Measurements from ENCODE around the gene MB.

Gene MB

GRCh38 chr22:35586771-35587170 is 30.4 kb downstream of the MB start:
- no peaks in the 10 kb centered on the region for H3K79me2 ChIP-seq (ENCODE audit: insufficient read depth, low read depth)

GRCh38 chr22:35582861-35583670 is 34.1 kb downstream of the MB start:
- Histone ChIP-seq H3K36me3 (ENCODE audit: insufficient read depth) (no peaks in the 10 kb centered on the region), H3K27ac (no peak overlapping the region), H3K79me2 (ENCODE audit: insufficient read depth, low read depth) (no peaks in the 10 kb centered on the region), H3K9ac (no peak overlapping the region), H4K20me1 (ENCODE audit: insufficient read depth) (no peaks in the 10 kb centered on the region), H3K4me1 (ENCODE audit: low read depth, poor library complexity, severe bottlenecking) (no peaks in the 10 kb centered on the region), H2AFZ (ENCODE audit: low read depth) (no peak overlapping the region), H3K4me2 (no peak overlapping the region), H3K27me3 (ENCODE audit: insufficient read depth, low read depth) (no peaks in the 10 kb centered on the region; the same call in 1 of the 2 replicates), H3K4me3 (IDR thresholded peaks at IDR 0.05; ENCODE audit: insufficient read depth, low read depth, low read length) (no peak overlapping the region)
- TF ChIP-seq CTCF (conservative IDR thresholded peaks at IDR 0.05; ENCODE audit: low read depth, low read length), result peak; percentile 91

More at GRCh38 chr22:35586771-35587170, 30.4 kb downstream of the MB start:
- H4K20me1 ChIP-seq (ENCODE audit: insufficient read depth), result no peaks in the 10 kb centered on the region
- H3K27ac ChIP-seq, result no peak overlapping the region
- no peak overlapping the region for H3K4me2 ChIP-seq
- TF ChIP-seq CTCF (conservative IDR thresholded peaks at IDR 0.05; ENCODE audit: low read depth, low read length), result no peak
- H3K27me3 ChIP-seq (ENCODE audit: insufficient read depth, low read depth), result peaks cover 2% of the 10 kb centered on the region; the same call in 1 of the 2 replicates
- no peak overlapping the region for H2AFZ ChIP-seq (ENCODE audit: low read depth)
- no peak overlapping the region for H3K9ac ChIP-seq
- H3K4me3 ChIP-seq (IDR thresholded peaks at IDR 0.05; ENCODE audit: insufficient read depth, low read depth, low read length), result no peak overlapping the region
- no peaks in the 10 kb centered on the region for H3K4me1 ChIP-seq (ENCODE audit: low read depth, poor library complexity, severe bottlenecking)
- H3K36me3 ChIP-seq (ENCODE audit: insufficient read depth), result no peaks in the 10 kb centered on the region

GRCh38 chr22:35582218-35582860 is 34.8 kb downstream of the MB start:
- no peak overlapping the region for H3K27ac ChIP-seq
- no peaks in the 10 kb centered on the region for H3K4me1 ChIP-seq (ENCODE audit: low read depth, poor library complexity, severe bottlenecking)
- no peak overlapping the region for H3K9ac ChIP-seq

GRCh38 chr22:35581023-35581413 is 36.1 kb downstream of the MB start:
- H3K27ac ChIP-seq, result no peak overlapping the region
- no peaks in the 10 kb centered on the region; the same call in 1 of the 2 replicates for H3K27me3 ChIP-seq (ENCODE audit: insufficient read depth, low read depth)
- no peaks in the 10 kb centered on the region for H3K4me1 ChIP-seq (ENCODE audit: low read depth, poor library complexity, severe bottlenecking)
- H3K4me2 ChIP-seq, result no peak overlapping the region
- no peak for TF ChIP-seq CTCF (conservative IDR thresholded peaks at IDR 0.05; ENCODE audit: low read depth, low read length)
- H3K79me2 ChIP-seq (ENCODE audit: insufficient read depth, low read depth), result no peaks in the 10 kb centered on the region
- no peak overlapping the region for H3K9ac ChIP-seq
- no peak overlapping the region for H2AFZ ChIP-seq (ENCODE audit: low read depth)
- H3K36me3 ChIP-seq (ENCODE audit: insufficient read depth), result no peaks in the 10 kb centered on the region
- H3K4me3 ChIP-seq (IDR thresholded peaks at IDR 0.05; ENCODE audit: insufficient read depth, low read depth, low read length), result no peak overlapping the region
- no peaks in the 10 kb centered on the region for H4K20me1 ChIP-seq (ENCODE audit: insufficient read depth)

More at GRCh38 chr22:35582218-35582860, 34.8 kb downstream of the MB start:
- TF ChIP-seq CTCF (conservative IDR thresholded peaks at IDR 0.05; ENCODE audit: low read depth, low read length), result no peak
- H4K20me1 ChIP-seq (ENCODE audit: insufficient read depth), result no peaks in the 10 kb centered on the region
- H3K4me2 ChIP-seq, result no peak overlapping the region
- no peak overlapping the region for H2AFZ ChIP-seq (ENCODE audit: low read depth)
- H3K36me3 ChIP-seq (ENCODE audit: insufficient read depth), result no peaks in the 10 kb centered on the region
- H3K4me3 ChIP-seq (IDR thresholded peaks at IDR 0.05; ENCODE audit: insufficient read depth, low read depth, low read length), result no peak overlapping the region
- no peaks in the 10 kb centered on the region; the same call in 1 of the 2 replicates for H3K27me3 ChIP-seq (ENCODE audit: insufficient read depth, low read depth)
- no peaks in the 10 kb centered on the region for H3K79me2 ChIP-seq (ENCODE audit: insufficient read depth, low read depth)
